Measurements from ENCODE around the gene PROSER1. TPM values are rescaled to one million over a fixed set of nuclear protein-coding genes. Genes with fewer than 3 reads are reported as not detected.

Gene PROSER1
- total and polyA plus RNA-seq, 10 of the 15 experiments (the other 5 are each of a cell fraction or from before 2014, with no cell fraction given): 14.3 to 66.0 (median 26.9) TPM

- in situ Hi-C loops (cut with MboI): no loop called here
These were observed 14.1 kb downstream of the PROSER1 start for GRCh38 chr13:39023761-39024160.

GRCh38 chr13:39023316-39023715, 14.6 kb downstream of the PROSER1 start:
- ChIA-PET CTCF (interaction anchor here (0.8 kb wide), 1 partner anchor 11 kb away, joined by 3 read pairs; no protein-coding TSS in a partner anchor), POLR2A (interaction anchor here (1.6 kb wide), 1 partner anchor 9 kb away, joined by 4 read pairs; no protein-coding TSS in a partner anchor), RAD21 (ENCODE audit: unreplicated experiment) (interaction anchor here (1.0 kb wide), 1 partner anchor 14 kb away, joined by 4 read pairs; no protein-coding TSS in a partner anchor), SMC1A (ENCODE audit: uncharacterized antibody, unreplicated experiment) (interaction anchor here (0.6 kb wide), 1 partner anchor 662 kb away, joined by 3 read pairs; no protein-coding TSS in a partner anchor)
- ATAC-seq (no peak), DNase-seq (ENCODE audit: low read depth, low spot score) (no peak), FAIRE-seq (no peak)
- peaks cover 9 to 29% of the 10 kb centered on the region in 2 experiments for H3K36me3 ChIP-seq (ENCODE audit: control insufficient read depth in 2 of 2, insufficient read depth in 2 of 2, low read length in 1 of 2)
- intact Hi-C loops (cut with micrococcal nuclease; ENCODE audit: unreplicated experiment) (no loop called here), in situ Hi-C loops (cut with MboI) (no loop called here)
- WGBS (ENCODE audit: insufficient coverage, insufficient replicate concordance, low lambda C conversion rate, missing lambda C conversion rate): 98% methylated on average over 2 of the region's 2 CpGs
- H3K27me3 ChIP-seq (replicated peaks in 1 of 2; ENCODE audit: control insufficient read depth in 2 of 2, insufficient read depth in 2 of 2, low read length in 1 of 2): no peaks in the 10 kb centered on the region
- H2AFZ ChIP-seq (ENCODE audit: control insufficient read depth, low read depth, low read length): no peak overlapping the region
- no peak overlapping the region for H3K4me2 ChIP-seq (ENCODE audit: control insufficient read depth, insufficient read depth)
- no peaks in the 10 kb centered on the region for H3K9me3 ChIP-seq (replicated peaks; ENCODE audit: control insufficient read depth, insufficient read depth, low read length)
- H4K20me1 ChIP-seq (ENCODE audit: control insufficient read depth, insufficient read depth): no peaks in the 10 kb centered on the region
- BruUV-seq (replicated peaks): no TSS peak
- no peak overlapping the region for H3K27ac ChIP-seq (ENCODE audit: control insufficient read depth, insufficient read depth)
- H3K4me1 ChIP-seq (ENCODE audit: control insufficient read depth, insufficient read depth, low read length): no peaks in the 10 kb centered on the region
- no peak overlapping the region for H3K9ac ChIP-seq (ENCODE audit: control insufficient read depth, insufficient read depth, low read length)
- H3K79me2 ChIP-seq (ENCODE audit: control insufficient read depth, insufficient read depth, low read length): no peaks in the 10 kb centered on the region
- no peak overlapping the region for H3K4me3 ChIP-seq
- TF ChIP-seq FOXK2 (IDR thresholded peaks at IDR 0.05) (no peak), HSF1 (IDR thresholded peaks at IDR 0.05; ENCODE audit: low read depth, low read length) (no peak), E4F1 (IDR thresholded peaks at IDR 0.05; ENCODE audit: borderline replicate concordance, partially characterized antibody) (no peak), MTA2 (IDR thresholded peaks at IDR 0.05; ENCODE audit: low read depth) (no peak), ZNF207 (IDR thresholded peaks at IDR 0.05; ENCODE audit: borderline replicate concordance) (no peak), NKRF (conservative IDR thresholded peaks at IDR 0.05) (no peak), EED (IDR thresholded peaks at IDR 0.05; ENCODE audit: low read depth) (no peak), ASH2L (IDR thresholded peaks at IDR 0.05; ENCODE audit: borderline replicate concordance, low read depth) (no peak), POLR2AphosphoS5 (IDR thresholded peaks at IDR 0.05; ENCODE audit: low read length) (no peak), ZSCAN29 (IDR thresholded peaks at IDR 0.05) (no peak)

More at GRCh38 chr13:39023761-39024160, 14.1 kb downstream of the PROSER1 start:
- BruUV-seq (replicated peaks): no TSS peak
- Histone ChIP-seq H4K20me1 (ENCODE audit: control insufficient read depth, insufficient read depth) (no peaks in the 10 kb centered on the region), H3K79me2 (ENCODE audit: control insufficient read depth, insufficient read depth, low read length) (no peaks in the 10 kb centered on the region), H3K9me3 (replicated peaks; ENCODE audit: control insufficient read depth, insufficient read depth, low read length) (no peaks in the 10 kb centered on the region), H3K4me3 (no peak overlapping the region), H3K27ac (ENCODE audit: control insufficient read depth, insufficient read depth) (no peak overlapping the region), H2AFZ (ENCODE audit: control insufficient read depth, low read depth, low read length) (no peak overlapping the region), H3K27me3 (replicated peaks in 1 of 2; ENCODE audit: control insufficient read depth in 2 of 2, insufficient read depth in 2 of 2, low read length in 1 of 2) (no peaks in the 10 kb centered on the region), H3K4me2 (ENCODE audit: control insufficient read depth, insufficient read depth) (no peak overlapping the region), H3K9ac (ENCODE audit: control insufficient read depth, insufficient read depth, low read length) (no peak overlapping the region), H3K4me1 (ENCODE audit: control insufficient read depth, insufficient read depth, low read length) (no peaks in the 10 kb centered on the region), H3K36me3 (ENCODE audit: control insufficient read depth in 2 of 2, insufficient read depth in 2 of 2, low read length in 1 of 2) (peaks cover 9 to 29% of the 10 kb centered on the region in 2 experiments)
- ChIA-PET POLR2A (interaction anchor here (1.6 kb wide), 1 partner anchor 9 kb away, joined by 4 read pairs; no protein-coding TSS in a partner anchor), SMC1A (ENCODE audit: uncharacterized antibody, unreplicated experiment) (interaction anchor here (0.6 kb wide), 1 partner anchor 661 kb away, joined by 3 read pairs; no protein-coding TSS in a partner anchor), CTCF (interaction anchor here (0.8 kb wide), 1 partner anchor 10 kb away, joined by 3 read pairs; no protein-coding TSS in a partner anchor), RAD21 (ENCODE audit: unreplicated experiment) (interaction anchor here (1.0 kb wide), 1 partner anchor 13 kb away, joined by 4 read pairs; no protein-coding TSS in a partner anchor)
- FAIRE-seq: no peak
- DNase-seq (ENCODE audit: low read depth, low spot score): no peak
- intact Hi-C loops (cut with micrococcal nuclease; ENCODE audit: unreplicated experiment): no loop called here
- ATAC-seq: no peak
- TF ChIP-seq SPI1 (IDR thresholded peaks at IDR 0.05; ENCODE audit: borderline replicate concordance, insufficient read depth, low read depth, low read length) (no peak), POLR2AphosphoS5 (IDR thresholded peaks at IDR 0.05; ENCODE audit: low read length) (0 out of 2 replicates have a peak, but pooled peaks have one; percentile 28)

Measured in GM12878 (cell line).